Ovary (tissue), 9 donors: ENCODE results near the gene ADGRD1. TPM values are rescaled to one million over a fixed set of nuclear protein-coding genes. Genes with fewer than 3 reads are reported as not detected.

ENCODE experiments used
- DNase-seq, 5 donors: peaks; one replicate each; pipeline ENCODE4 v3.0.0-alpha.2; 2019 to 2020
- H3K27ac ChIP-seq, 2 donors: fragments of 200-600 bp; one replicate each; pipeline versions ENCODE4 v1.5.1 to v1.8.0; 2019 to 2022
- H3K27me3 ChIP-seq: fragments of 200-600 bp; one replicate; pipeline ENCODE4 v1.8.0; 2022
- H3K36me3 ChIP-seq: fragments of 200-600 bp; sonication (generic); one replicate; pipeline ENCODE4 v1.5.1; 2019
- H3K4me1 ChIP-seq: one replicate; pipeline ENCODE4 v1.8.1; 2013; ENCODE audit warnings: mild to moderate bottlenecking, moderate library complexity; ENCODE audit not compliant: insufficient read depth
- H3K4me3 ChIP-seq: fragments of 200-600 bp; sonication (generic); one replicate; pipeline ENCODE4 v1.5.1; 2017
- H3K9me3 ChIP-seq, 2 donors: fragments of 200-600 bp in 1 of 2; sonication (generic) in 1 of 2; one replicate each; pipeline versions ENCODE4 v1.5.1 to v1.8.1; 2013 to 2019; ENCODE audit warnings: mild to moderate bottlenecking in 1 of 2, moderate library complexity in 1 of 2
- EP300 ChIP-seq: sonication (generic); formaldehyde crosslinking; IDR thresholded peaks from one replicate; pipeline ENCODE4 v1.6.1; 2017; ENCODE audit warnings: antibody characterized with exemption
- POLR2A ChIP-seq: fragments of 450-650 bp; IDR thresholded peaks from one replicate; pipeline ENCODE4 v1.6.1; 2017; ENCODE audit warnings: antibody characterized with exemption, mild to moderate bottlenecking, moderate library complexity
- WGBS, 3 donors: extraction: QIAGEN DNeasy Blood & Tissue Kit in 1 of 3; methylation state at CpG; one replicate each; pipeline versions ENCODE4 v1.1.5 to v1.1.7; 2013 to 2017; 5-methylcytosine and 5-hydroxymethylcytosine counted together
- intact Hi-C, 4 donors: fragments of 100-400 bp; cut with DNase I; formaldehyde crosslinking; loops; one replicate each; pipeline versions ENCODE4 v1.11.0 to v1.15.1; 2022 to 2023
- polyA plus RNA-seq, 2 donors: library from polyadenylated mRNA; stranded (reverse); fragments of 200-250 nt in 1 of 2; fragments of 350-450 nt in 1 of 2; fragmentation: Illumina TruSeq in 1 of 2; extraction: RNeasy Lipid Tissue Mini Kit (QIAGEN cat#74804) in 1 of 2; gene quantifications; one replicate each; pipeline ENCODE4 v1.2.3, GENCODE V29; 2013 to 2014
- total RNA-seq, 7 donors: library from RNA; depleted of rRNA in 2 of 7; stranded (reverse); fragments of >200 nt in 2 of 7; fragmentation: NEBNext Ultra II Directional in 3 of 7; extraction: Animal tissue kit (Norgen Biotek cat#: 25700) in 3 of 7; gene quantifications; one replicate each; pipeline versions ENCODE4 v1.1.0 to v1.2.4, GENCODE V29; 2016 to 2023
- TF ChIP-seq, protein P1 (sequence below), 3 donors: fragments of 450-650 bp in 2 of 3; fragments of 200-600 bp in 1 of 3; IDR thresholded peaks; one replicate each; pipeline versions ENCODE4 v1.5.1 to v1.8.0; 2016 to 2022; ENCODE audit warnings: antibody characterized with exemption in 3 of 3, mild to moderate bottlenecking in 1 of 3
- donor health status: DM: no; HTN: no; CAD: no; lungs with moderate emphysema.
- donor health status: DM: no; HTN: no; CAD: no.
- donor health status: Bipolar disorder and iron deficiency.
- donor health status: DM: yes; HTN: yes; CAD: no.
- donor health status: DM: no; HTN: no; CAD: no.
- donor health status: DM: yes; HTN: yes; CAD: no.

Gene ADGRD1
- total and polyA plus RNA-seq, 9 donors = 7.6 to 75.3 (median 25.9) TPM

DNA sequence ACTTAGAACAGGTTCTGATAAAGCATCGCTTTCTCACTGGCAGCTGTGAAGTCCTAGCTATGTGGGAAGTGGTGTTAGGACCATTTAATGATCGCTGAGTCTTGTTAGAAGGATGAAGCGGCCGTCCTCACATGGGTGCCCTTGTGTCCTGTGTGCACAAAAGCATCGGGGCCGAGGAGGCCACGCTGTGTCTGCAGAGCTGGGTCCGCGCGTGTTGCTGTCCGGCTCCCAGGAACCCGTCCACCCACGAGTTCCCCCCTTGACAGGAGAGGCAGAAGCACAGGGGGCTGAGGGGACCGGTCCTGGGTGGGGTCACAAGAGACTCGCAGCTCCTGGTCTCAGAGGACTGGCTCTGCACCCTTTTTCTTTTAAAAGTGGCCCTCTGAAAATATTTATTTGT is 90.4 kb downstream of the ADGRD1 start:
- DNase-seq = peak in 1 of 5 donors; percentile 7
- Histone ChIP-seq H3K9me3 (no peaks in the 10 kb centered on the region), H3K27ac (no peak overlapping the region), H3K27me3 (no peaks in the 10 kb centered on the region), H3K4me3 (no peak overlapping the region), H3K4me1 (no peaks in the 10 kb centered on the region), H3K36me3 (no peaks in the 10 kb centered on the region)
- TF ChIP-seq, protein P1, sequence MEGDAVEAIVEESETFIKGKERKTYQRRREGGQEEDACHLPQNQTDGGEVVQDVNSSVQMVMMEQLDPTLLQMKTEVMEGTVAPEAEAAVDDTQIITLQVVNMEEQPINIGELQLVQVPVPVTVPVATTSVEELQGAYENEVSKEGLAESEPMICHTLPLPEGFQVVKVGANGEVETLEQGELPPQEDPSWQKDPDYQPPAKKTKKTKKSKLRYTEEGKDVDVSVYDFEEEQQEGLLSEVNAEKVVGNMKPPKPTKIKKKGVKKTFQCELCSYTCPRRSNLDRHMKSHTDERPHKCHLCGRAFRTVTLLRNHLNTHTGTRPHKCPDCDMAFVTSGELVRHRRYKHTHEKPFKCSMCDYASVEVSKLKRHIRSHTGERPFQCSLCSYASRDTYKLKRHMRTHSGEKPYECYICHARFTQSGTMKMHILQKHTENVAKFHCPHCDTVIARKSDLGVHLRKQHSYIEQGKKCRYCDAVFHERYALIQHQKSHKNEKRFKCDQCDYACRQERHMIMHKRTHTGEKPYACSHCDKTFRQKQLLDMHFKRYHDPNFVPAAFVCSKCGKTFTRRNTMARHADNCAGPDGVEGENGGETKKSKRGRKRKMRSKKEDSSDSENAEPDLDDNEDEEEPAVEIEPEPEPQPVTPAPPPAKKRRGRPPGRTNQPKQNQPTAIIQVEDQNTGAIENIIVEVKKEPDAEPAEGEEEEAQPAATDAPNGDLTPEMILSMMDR (IDR thresholded peaks at IDR 0.05) = no peak
- TF ChIP-seq EP300 (no peak), POLR2A (no peak)
- WGBS, 3 donors = 85 to 89% (median 87%) methylated on average over 15 of the region's 15 CpGs
- intact Hi-C loops = no loop called here

DNA sequence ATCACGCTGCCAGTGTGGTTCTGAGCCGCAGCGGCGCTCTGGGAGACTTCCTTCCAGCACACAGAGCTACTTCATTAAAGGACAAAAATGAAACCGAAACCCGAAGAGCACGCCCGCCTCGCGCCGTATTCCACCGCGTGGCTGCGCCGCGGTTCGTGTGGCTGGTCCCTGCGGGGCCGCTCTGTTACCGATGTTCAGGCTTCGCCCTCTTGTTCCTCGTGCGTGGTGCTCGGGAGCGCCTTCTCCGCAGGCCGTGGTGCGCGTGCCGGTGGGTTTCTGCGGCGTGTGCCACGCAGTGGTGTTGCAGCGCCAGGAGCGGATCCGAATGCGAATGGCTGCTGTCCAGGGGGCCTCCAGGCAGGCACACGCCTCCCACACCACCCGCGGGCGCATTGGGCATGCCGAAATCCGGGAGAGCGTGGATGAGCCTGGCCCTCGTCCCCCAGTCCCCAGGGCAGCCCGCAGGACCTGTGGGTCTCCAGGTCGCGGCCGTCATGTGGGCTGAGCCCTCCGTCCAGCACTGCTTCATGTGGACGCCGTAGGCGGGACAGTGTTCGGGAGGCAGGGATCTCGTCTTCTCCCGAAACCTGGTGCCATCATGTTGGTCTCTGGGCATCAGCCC is 91.2 kb downstream of the ADGRD1 start:
- no peaks in the 10 kb centered on the region for H3K27me3 ChIP-seq
- H3K36me3 ChIP-seq = no peaks in the 10 kb centered on the region
- H3K27ac ChIP-seq = no peak overlapping the region
- no peaks in the 10 kb centered on the region for H3K9me3 ChIP-seq
- DNase-seq = peak in 1 of 5 donors; percentile 15
- WGBS, 3 donors = 96 to 97% (median 96%) methylated on average over 56 of the region's 56 CpGs
- intact Hi-C loops = no loop called here
- TF ChIP-seq POLR2A = no peak
- TF ChIP-seq, protein P1 (IDR thresholded peaks at IDR 0.05) = no peak
- TF ChIP-seq EP300 = no peak
- no peak overlapping the region for H3K4me3 ChIP-seq
- no peaks in the 10 kb centered on the region for H3K4me1 ChIP-seq

DNA sequence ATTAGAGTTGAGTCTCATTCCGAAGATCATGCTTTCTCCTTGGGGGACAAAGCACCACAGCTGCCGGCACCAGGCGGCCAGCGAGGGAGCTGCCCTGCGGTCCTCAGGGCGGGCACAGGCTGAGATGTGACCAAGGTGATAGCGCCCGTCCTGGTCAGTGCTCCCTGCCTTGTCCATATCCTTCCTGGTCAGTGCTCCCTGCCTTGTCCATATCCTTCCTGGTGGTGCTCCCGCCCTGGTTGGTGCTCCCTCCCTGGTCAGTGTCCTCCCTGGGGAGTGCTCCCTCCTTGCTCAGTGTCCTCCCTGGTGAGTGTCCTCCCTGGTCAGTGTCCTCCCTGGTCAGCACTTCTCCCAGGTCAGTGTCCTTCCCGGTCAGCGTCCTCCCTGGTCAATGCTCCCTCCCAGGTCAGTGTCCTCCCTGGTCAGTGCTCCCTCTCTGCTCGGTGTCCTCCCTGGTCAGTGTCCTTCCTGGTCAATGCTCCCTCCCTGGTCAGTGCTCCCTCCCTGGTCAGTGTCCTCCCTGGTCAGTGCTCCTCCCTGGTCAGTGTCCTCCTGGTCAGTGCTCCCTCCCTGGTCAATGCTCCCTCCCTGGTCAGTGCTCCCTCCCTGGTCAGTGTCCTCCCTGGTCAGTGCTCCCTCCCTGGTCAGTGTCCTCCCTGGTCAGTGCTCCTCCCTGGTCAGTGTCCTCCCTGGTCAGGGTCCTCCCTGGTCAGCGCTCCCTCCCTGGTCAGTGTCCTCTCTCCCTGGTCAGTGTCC is 92.2 kb downstream of the ADGRD1 start:
- DNase-seq = peak in 1 of 5 donors; percentile 8
- no peak overlapping the region for H3K4me3 ChIP-seq
- H3K36me3 ChIP-seq = no peaks in the 10 kb centered on the region
- no peaks in the 10 kb centered on the region for H3K27me3 ChIP-seq
- H3K9me3 ChIP-seq = no peaks in the 10 kb centered on the region
- no peaks in the 10 kb centered on the region for H3K4me1 ChIP-seq
- H3K27ac ChIP-seq = no peak overlapping the region
- TF ChIP-seq EP300 (no peak), POLR2A (no peak)
- TF ChIP-seq, protein P1 (IDR thresholded peaks at IDR 0.05) = no peak
- WGBS, 3 donors = 93 to 96% (median 96%) methylated on average over 13 of the region's 13 CpGs
- intact Hi-C loops = no loop called here

DNA sequence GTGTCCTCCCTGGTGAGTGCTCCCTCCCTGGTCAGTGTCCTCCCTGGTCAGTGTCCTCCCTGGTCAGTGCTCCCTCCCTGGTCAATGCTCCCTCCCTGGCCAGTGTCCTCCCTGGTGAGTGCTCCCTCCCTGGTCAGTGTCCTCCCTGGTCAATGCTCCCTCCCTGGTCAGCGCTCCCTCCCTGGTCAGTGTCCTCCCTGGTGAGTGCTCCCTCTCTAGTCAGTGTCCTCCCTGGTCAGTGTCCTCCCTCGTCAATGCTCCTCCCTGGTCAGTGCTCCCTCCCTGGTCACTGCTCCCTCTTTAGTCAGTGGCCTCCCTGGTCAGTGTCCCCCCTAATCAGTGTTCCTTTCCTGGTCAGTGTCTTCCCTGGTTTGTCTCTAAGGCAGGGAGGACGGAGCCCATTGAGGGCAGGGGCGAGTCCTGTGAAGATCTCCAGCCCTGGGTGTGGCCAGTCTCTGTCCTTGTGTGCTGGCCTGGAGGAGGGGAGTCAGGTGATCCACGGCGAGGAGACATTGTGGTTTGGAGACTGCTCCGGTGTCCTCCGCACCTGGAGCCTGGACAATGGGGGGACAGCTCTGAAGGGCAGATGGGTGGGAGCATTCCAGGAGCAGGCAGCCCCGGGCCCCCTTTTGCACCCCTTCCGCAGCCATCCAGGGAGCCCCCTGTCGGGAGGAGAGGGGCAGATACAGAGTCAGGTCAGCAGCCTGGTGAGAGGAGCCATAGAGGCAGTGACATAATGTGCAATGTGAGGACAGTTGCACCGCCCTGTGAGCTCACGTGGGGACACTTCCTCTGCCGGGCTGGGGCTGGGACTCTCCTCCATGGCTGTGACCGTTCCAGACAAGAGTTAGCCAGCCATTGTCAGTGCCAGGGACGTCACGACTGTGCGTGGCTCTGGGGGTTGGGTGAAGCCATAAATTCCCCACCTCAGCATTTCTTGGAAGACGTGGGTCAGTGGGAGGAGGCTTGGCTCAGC is 93.4 kb downstream of the ADGRD1 start:
- H3K27ac ChIP-seq = no peak overlapping the region
- WGBS, 3 donors = 78 to 86% (median 78%) methylated on average over 19 of the region's 19 CpGs
- TF ChIP-seq POLR2A (no peak), EP300 (no peak)
- TF ChIP-seq, protein P1 (IDR thresholded peaks at IDR 0.05) = no peak
- no peaks in the 10 kb centered on the region for H3K4me1 ChIP-seq
- intact Hi-C loops = no loop called here
- no peaks in the 10 kb centered on the region for H3K36me3 ChIP-seq
- H3K4me3 ChIP-seq = no peak overlapping the region
- DNase-seq = peak in 1 of 5 donors; percentile 14
- no peaks in the 10 kb centered on the region for H3K27me3 ChIP-seq
- H3K9me3 ChIP-seq = no peaks in the 10 kb centered on the region
